HG03575 (cell line): ENCODE measurements around the gene SLC25A36.

Source experiments
- ATAC-seq: cut with Tn5 transposase; IDR thresholded peaks from one replicate; pipeline ENCODE4 v1.9.1; 2021; ENCODE audit not compliant: unreplicated experiment, insufficient number of reproducible peaks, low FRiP score; ENCODE audit errors: extremely low read depth

SLC25A36 gene

GRCh38 chr3:140941434-140942220 lies at the start of gene SLC25A36:
SLC25A36 (plus strand) TSS chr3:140941836; CDS start chr3:140942055, 219 bp downstream.
- ATAC-seq, result peak; percentile 93

DNA sequence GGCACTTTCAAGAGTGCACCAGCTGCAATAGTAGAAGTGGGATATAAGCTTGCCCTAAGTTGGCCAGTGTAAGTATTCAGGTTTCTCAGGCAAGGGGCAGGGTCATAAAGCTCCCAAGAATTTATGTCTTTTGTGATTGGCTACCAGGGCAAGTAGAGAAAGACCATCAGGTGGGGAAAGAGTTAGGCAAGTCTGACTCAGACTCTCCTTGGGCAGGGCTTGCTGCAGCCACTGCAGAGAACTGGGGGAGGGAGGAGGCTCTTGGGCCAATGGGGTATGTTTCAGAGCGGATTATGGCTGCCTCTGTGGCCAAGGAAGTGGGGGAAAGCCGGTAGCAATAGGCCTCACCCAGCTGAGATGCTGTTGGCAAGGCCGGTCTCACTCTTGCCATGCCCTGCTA lies 44.6 kb upstream of the SLC25A36 start:
- ATAC-seq, result no peak

- ATAC-seq, result no peak
Measured at GRCh38 chr3:140898340-140899180, 43.1 kb upstream of the SLC25A36 start.

- no peak for ATAC-seq
Measured at GRCh38 chr3:140899363-140899762, 42.3 kb upstream of the SLC25A36 start.

DNA sequence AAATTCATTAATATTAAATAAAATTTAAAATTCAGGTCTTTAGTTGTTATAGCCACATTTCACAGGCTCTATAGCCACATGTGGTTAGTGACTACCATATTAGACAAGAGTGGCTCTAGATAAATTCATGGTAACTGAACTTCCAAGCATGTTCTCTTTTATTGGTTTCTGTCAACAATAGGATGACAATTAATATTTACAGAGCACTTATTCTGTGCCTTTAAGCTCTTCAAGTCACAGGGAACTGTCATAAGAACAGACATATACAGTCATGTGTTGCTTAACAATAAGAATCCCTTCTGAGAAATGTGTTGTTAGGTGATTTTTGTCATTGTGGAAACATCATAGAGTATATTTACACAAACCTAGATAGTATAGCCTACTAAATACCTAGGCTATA lies 38.8 kb upstream of the SLC25A36 start:
- ATAC-seq, result no peak

- no peak for ATAC-seq
Measured at GRCh38 chr3:140903196-140903595, 38.4 kb upstream of the SLC25A36 start.

GRCh38 chr3:140904521-140904920 lies 37.1 kb upstream of the SLC25A36 start:
- no peak for ATAC-seq

DNA sequence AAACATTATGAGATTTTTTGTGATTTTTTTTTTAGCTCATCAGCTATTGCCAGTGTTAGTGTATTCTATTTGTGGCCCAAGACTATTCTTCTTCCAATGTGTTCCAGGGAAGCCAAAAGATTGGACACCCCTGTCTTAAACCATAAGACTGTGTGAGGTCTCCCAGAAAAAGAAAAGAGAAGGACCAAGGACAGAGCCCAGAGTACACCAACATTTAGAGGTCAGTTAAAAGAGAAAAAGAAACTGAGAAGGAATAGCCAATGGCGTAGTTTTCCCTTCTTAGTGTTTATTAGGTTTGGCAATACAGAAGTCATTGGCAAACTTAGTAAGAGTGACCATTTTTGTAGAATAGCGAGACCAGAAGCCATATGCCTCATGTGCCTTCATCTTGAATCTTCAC lies 36.1 kb upstream of the SLC25A36 start:
- ATAC-seq, result no peak

GRCh38 chr3:140906785-140907184 lies 34.9 kb upstream of the SLC25A36 start:
- ATAC-seq, result no peak

GRCh38 chr3:140910860-140911259 lies 30.8 kb upstream of the SLC25A36 start:
- no peak for ATAC-seq

DNA sequence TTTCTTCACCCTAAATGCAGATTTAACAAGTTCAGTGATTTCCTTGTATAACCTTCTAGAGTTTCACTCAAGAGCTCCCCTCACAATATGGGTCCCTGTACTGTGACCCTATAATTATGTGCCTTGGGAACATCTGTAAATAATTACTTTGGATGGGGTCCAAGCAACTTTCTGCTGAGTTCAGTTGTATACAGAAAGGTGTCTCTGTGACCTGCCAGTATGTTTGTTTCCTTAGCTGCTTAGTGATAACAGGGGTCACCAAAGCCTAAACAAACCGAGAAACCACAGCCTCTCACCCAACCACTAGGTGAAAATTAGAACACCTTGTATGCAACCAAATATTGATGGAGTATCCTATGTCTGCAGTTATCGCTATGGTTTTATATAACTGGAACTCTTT lies 29.8 kb upstream of the SLC25A36 start:
- no peak for ATAC-seq

GRCh38 chr3:140913728-140914127 lies 27.9 kb upstream of the SLC25A36 start:
- ATAC-seq, result no peak

DNA sequence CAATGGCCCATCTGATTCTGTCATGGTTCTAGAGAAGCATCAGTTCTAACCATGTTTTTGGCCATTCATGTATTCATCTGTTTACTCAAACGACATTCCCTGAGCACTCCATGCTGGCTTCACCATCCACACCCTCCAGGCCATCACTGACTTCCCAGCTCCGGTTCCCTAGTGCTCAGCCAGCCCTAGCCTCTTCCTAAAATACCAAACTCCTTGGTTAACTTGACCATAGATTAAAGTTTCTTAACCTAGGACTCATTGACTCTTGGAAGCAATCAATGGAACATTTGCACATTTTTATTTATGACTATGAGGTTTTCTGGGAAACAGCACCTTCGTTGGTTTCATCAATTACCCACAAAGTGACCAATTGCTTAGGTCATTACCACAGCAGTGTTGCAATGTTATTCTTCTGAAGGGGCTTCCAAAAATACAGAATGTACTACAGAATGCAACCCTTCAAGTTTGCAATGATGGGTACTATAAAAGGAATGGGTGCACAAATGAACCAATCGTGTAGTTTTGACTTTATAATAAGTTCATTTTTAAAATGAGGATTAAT lies 27.2 kb upstream of the SLC25A36 start:
- ATAC-seq, result no peak

- no peak for ATAC-seq
Measured at GRCh38 chr3:140916603-140917002, 25.0 kb upstream of the SLC25A36 start.

- no peak for ATAC-seq
Measured at GRCh38 chr3:140917772-140918171, 23.9 kb upstream of the SLC25A36 start.

DNA sequence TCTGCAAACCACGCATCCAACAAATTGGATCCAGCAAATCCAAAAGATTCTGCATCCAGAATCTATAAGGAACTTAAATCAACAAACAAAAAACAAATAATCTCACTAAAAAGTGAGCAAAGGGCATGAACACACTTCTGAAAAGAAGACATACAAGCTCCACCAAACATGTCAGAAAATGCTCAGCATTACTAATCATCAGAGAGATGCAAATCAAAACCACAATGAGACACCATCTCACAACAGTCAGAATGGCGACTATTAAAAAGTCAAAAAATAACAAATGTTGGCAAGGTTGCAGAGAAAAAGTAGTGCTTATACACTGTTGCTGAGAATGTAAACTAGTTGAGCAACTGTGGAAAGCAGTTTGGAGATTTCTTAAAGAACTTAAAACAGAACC lies 21.6 kb upstream of the SLC25A36 start:
- ATAC-seq, result no peak

- no peak for ATAC-seq
Measured at GRCh38 chr3:140922634-140923033, 19.0 kb upstream of the SLC25A36 start.

GRCh38 chr3:140924097-140924873 lies 17.4 kb upstream of the SLC25A36 start:
- ATAC-seq, result no peak
